Fibroblast of lung (primary cell): ENCODE results near the gene TMEM19.

ENCODE experiments used
- EZH2 ChIP-seq: IDR thresholded peaks from 2 replicates; pipeline ENCODE4 v1.5.1; 2012; ENCODE audit warnings: low read length, control low read depth, mild to moderate bottlenecking; ENCODE audit errors: missing control alignments
- TF ChIP-seq, protein P1 (sequence below), 2 donors: IDR thresholded peaks in 1 of 2; conservative IDR thresholded peaks in 1 of 2; 1 replicate in 1 of 2; 2 replicates in 1 of 2; pipeline ENCODE4 v1.5.1; 2011 to 2012; ENCODE audit warnings: low read length in 2 of 2, control low read depth in 1 of 2, inconsistent platforms in 1 of 2, low read depth in 1 of 2, mild to moderate bottlenecking in 1 of 2

DNA sequence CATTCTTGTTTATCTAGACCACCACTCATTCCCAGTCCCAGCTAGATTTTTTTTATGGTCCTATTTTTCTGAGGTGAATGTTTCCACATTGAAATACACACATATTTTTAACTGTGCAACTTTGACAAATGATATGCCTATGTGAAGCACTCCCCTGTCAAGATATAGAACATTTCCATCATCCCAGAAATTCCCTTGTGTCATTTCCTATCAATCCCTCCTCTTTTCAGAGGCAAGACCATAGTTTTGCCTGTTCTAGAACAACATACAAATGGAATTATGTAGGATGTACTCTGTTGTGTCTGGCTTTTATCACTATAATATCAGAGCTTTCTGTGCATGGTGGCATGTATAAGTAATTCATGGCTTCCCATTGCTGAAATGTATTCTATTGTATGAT, 32.7 kb downstream of the TMEM19 start:
- TF ChIP-seq, protein P1, sequence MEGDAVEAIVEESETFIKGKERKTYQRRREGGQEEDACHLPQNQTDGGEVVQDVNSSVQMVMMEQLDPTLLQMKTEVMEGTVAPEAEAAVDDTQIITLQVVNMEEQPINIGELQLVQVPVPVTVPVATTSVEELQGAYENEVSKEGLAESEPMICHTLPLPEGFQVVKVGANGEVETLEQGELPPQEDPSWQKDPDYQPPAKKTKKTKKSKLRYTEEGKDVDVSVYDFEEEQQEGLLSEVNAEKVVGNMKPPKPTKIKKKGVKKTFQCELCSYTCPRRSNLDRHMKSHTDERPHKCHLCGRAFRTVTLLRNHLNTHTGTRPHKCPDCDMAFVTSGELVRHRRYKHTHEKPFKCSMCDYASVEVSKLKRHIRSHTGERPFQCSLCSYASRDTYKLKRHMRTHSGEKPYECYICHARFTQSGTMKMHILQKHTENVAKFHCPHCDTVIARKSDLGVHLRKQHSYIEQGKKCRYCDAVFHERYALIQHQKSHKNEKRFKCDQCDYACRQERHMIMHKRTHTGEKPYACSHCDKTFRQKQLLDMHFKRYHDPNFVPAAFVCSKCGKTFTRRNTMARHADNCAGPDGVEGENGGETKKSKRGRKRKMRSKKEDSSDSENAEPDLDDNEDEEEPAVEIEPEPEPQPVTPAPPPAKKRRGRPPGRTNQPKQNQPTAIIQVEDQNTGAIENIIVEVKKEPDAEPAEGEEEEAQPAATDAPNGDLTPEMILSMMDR (conservative IDR thresholded peaks at IDR 0.05 in 1 of 2, IDR thresholded peaks at IDR 0.05 in 1 of 2; ENCODE audit: low read depth in 1 of 2, low read length in 2 of 2), result no peak
- TF ChIP-seq EZH2, result no peak
